ENCODE measurements around the gene MED26.

DNA sequence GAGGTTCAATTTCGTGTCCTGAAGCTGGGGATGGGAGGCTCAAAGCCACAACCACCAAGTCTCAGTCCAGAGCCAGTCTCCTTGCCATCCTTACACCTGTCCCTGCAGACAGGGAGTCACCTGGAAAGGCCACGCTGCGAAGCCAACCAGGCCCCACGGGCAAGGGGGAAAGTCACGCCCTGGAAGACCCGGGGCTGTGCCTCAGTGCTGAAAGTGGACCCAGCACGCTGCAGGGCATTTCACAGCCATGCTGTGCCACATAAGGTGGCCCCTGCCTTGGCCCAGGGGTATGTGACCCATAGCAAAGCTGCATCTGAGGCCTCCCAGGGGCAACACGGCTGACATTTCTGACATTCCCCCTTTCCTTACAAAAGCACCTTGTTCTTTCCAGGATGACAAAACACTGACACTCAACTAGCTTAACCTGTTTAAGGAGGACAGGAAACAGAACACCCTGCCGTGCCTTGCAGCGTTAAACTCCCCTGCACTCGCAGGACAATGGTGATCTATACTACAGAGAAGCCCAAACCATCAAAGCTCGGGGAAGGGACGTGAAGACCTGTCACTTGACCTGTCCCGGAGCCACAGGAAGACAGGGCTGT is 100.6 kb downstream of the MED26 start:
- no peak for TF ChIP-seq POLR2A (IDR thresholded peaks at IDR 0.05; ENCODE audit: low read length)
- no peak for TF ChIP-seq GATA1 (IDR thresholded peaks at IDR 0.05; ENCODE audit: low read depth, low read length)

Data from erythroblast (primary cell).